SK-N-SH (cell line): Measurements from ENCODE around the gene MOB1B. TPM values are rescaled to one million over a fixed set of nuclear protein-coding genes. Genes with fewer than 3 reads are reported as not detected.

Source experiments
- CTCF ChIA-PET: fragments of 300-600, 350-600 bp; formaldehyde crosslinking; extraction: SDS; loops from one replicate; lab custom pipeline; 2021; lab: Yijun Ruan, JAX
- POLR2A ChIA-PET: fragments of 350-600 bp; sonication (Branson Sonifier 250); formaldehyde crosslinking; extraction: SDS; loops from one replicate; lab custom pipeline; 2020; ENCODE audit warnings: antibody characterized with exemption, inconsistent platforms; lab: Yijun Ruan, JAX
- DNase-seq: peaks from one replicate; pipeline ENCODE4 v3.0.0; 2012
- H2AFZ ChIP-seq: fragments of 200-600 bp; sonication (generic); 2 replicates; pipeline ENCODE4 v1.8.1; 2016; ENCODE audit warnings: antibody characterized with exemption, mild to moderate bottlenecking, low read depth
- H3F3A ChIP-seq: fragments of 200-600 bp; sonication (generic); replicated peaks from 2 replicates; pipeline ENCODE3; 2016; ENCODE audit warnings: antibody characterized with exemption, mild to moderate bottlenecking; ENCODE audit not compliant: insufficient read depth
- H3K27ac ChIP-seq, 2 experiments: fragments of 200-500 bp in 1 of 2; fragments of 200-600 bp in 1 of 2; sonication (Bioruptor generic) in 1 of 2; sonication (generic), shearing (Covaris generic) in 1 of 2; 2 replicates each; pipeline versions ENCODE4 v1.5.1 to v1.6.1; 2014 to 2016; ENCODE audit warnings: low read depth in 2 of 2, inconsistent platforms in 1 of 2, low read length in 1 of 2, mild to moderate bottlenecking in 1 of 2, mixed read lengths in 1 of 2
- H3K27me3 ChIP-seq: fragments of 200-600 bp; sonication (generic), shearing (Covaris generic); 2 replicates; pipeline ENCODE4 v1.6.1; 2016; ENCODE audit warnings: mixed run types; ENCODE audit not compliant: insufficient read depth
- H3K36me3 ChIP-seq, 2 experiments: fragments of 200-500 bp in 1 of 2; fragments of 200-600 bp in 1 of 2; sonication (Bioruptor generic) in 1 of 2; sonication (generic) in 1 of 2; replicated peaks in 1 of 2; 2 replicates each; pipeline versions ENCODE3 to v1.5.1; 2014 to 2016; ENCODE audit warnings: low read length in 1 of 2, mild to moderate bottlenecking in 1 of 2; ENCODE audit not compliant: insufficient read depth in 2 of 2, control insufficient read depth in 1 of 2
- H3K4me1 ChIP-seq, 2 experiments: fragments of 200-500 bp in 1 of 2; fragments of 200-600 bp in 1 of 2; sonication (Bioruptor generic) in 1 of 2; sonication (generic), shearing (Covaris generic) in 1 of 2; 2 replicates each; pipeline versions ENCODE4 v1.5.1 to v1.6.1; 2014 to 2016; ENCODE audit warnings: low read depth in 1 of 2, low read length in 1 of 2, mixed run types in 1 of 2; ENCODE audit not compliant: insufficient read depth in 2 of 2, control insufficient read depth in 1 of 2
- H3K4me2 ChIP-seq: fragments of 200-600 bp; sonication (generic), shearing (Covaris generic); 2 replicates; pipeline ENCODE4 v1.6.1; 2017; ENCODE audit warnings: mixed run types
- H3K4me3 ChIP-seq, 2 experiments: fragments of 200-500 bp in 1 of 2; fragments of 200-600 bp in 1 of 2; sonication (Bioruptor generic) in 1 of 2; sonication (generic), shearing (Covaris generic) in 1 of 2; 2 replicates each; pipeline versions ENCODE4 v1.5.1 to v1.8.1; 2014 to 2016; ENCODE audit warnings: low read depth in 2 of 2, inconsistent platforms in 1 of 2, low read length in 1 of 2, mild to moderate bottlenecking in 1 of 2, mixed read lengths in 1 of 2, moderate library complexity in 1 of 2
- H3K79me2 ChIP-seq: fragments of 200-600 bp; sonication (generic); 2 replicates; pipeline ENCODE4 v1.8.1; 2017; ENCODE audit warnings: mild to moderate bottlenecking; ENCODE audit not compliant: insufficient read depth
- H3K9ac ChIP-seq: fragments of 200-600 bp; sonication (generic); 2 replicates; pipeline ENCODE4 v1.6.1; 2017; ENCODE audit warnings: mixed run types
- H3K9me2 ChIP-seq: fragments of 200-600 bp; sonication (generic); 2 replicates; pipeline ENCODE4 v1.6.1; 2017; ENCODE audit warnings: mixed run types
- H3K9me3 ChIP-seq: fragments of 200-600 bp; sonication (generic); 2 replicates; pipeline ENCODE4 v1.6.1; 2017; ENCODE audit warnings: mixed run types, mild to moderate bottlenecking, moderate library complexity
- H4K20me1 ChIP-seq: fragments of 200-600 bp; sonication (generic); 2 replicates; pipeline ENCODE4 v1.6.1; 2017; ENCODE audit warnings: mild to moderate bottlenecking, mixed run types; ENCODE audit not compliant: insufficient read depth
- EP300 ChIP-seq, 2 experiments: IDR thresholded peaks; 2 replicates each; pipeline versions ENCODE4 v1.4.0 to v1.6.1; 2012; ENCODE audit warnings: borderline replicate concordance in 1 of 2, low read depth in 1 of 2, low read length in 1 of 2
- EZH2phosphoT487 ChIP-seq: fragments of 200-600 bp; sonication (generic); IDR thresholded peaks from 2 replicates; pipeline ENCODE4 v1.6.1; 2017; ENCODE audit warnings: low read depth, mixed run types, mild to moderate bottlenecking, antibody characterized with exemption, moderate library complexity, borderline replicate concordance
- FOSL2 ChIP-seq: IDR thresholded peaks from 2 replicates; pipeline ENCODE4 v1.4.0; 2012; ENCODE audit warnings: low read depth, mild to moderate bottlenecking, moderate library complexity, borderline replicate concordance
- FOXJ3 ChIP-seq: sonication (generic); formaldehyde crosslinking; IDR thresholded peaks from 2 replicates; pipeline ENCODE4 v1.5.1; 2020; ENCODE audit warnings: mild to moderate bottlenecking, missing genetic modification reagents
- FOXM1 ChIP-seq: IDR thresholded peaks from 2 replicates; pipeline ENCODE4 v1.4.0; 2012; ENCODE audit warnings: low read depth, mild to moderate bottlenecking
- GABPA ChIP-seq: IDR thresholded peaks from 2 replicates; pipeline ENCODE4 v1.4.0; 2012; ENCODE audit warnings: low read depth, mild to moderate bottlenecking
- GATA2 ChIP-seq: sonication (generic); formaldehyde crosslinking; IDR thresholded peaks from 2 replicates; pipeline ENCODE4 v1.5.0; 2020; ENCODE audit warnings: mild to moderate bottlenecking, missing genetic modification reagents
- IRF3 ChIP-seq: fragments of 150-350 bp; IDR thresholded peaks from 2 replicates; pipeline ENCODE4 v1.6.1; 2016; ENCODE audit warnings: mild to moderate bottlenecking, low read depth, low read length
- MEF2A ChIP-seq: IDR thresholded peaks from 2 replicates; pipeline ENCODE4 v1.4.0; 2012; ENCODE audit warnings: low read depth, borderline replicate concordance
- MXI1 ChIP-seq: IDR thresholded peaks from 2 replicates; pipeline ENCODE4 v1.6.1; 2012; ENCODE audit warnings: mild to moderate bottlenecking, low read depth, low read length, improper control_type of control experiment
- NFIC ChIP-seq: IDR thresholded peaks from 2 replicates; pipeline ENCODE4 v1.4.0; 2012; ENCODE audit warnings: borderline replicate concordance
- PBX3 ChIP-seq: IDR thresholded peaks from 2 replicates; pipeline ENCODE4; 2012
- POLR2AphosphoS5 ChIP-seq: IDR thresholded peaks from 2 replicates; pipeline ENCODE4 v1.6.1; 2012; ENCODE audit warnings: low read depth, low read length
- RAD21 ChIP-seq: IDR thresholded peaks from 2 replicates; pipeline ENCODE4 v1.6.1; 2012; ENCODE audit warnings: mild to moderate bottlenecking, low read length
- RCOR1 ChIP-seq: fragments of 150-350 bp; IDR thresholded peaks from 2 replicates; pipeline ENCODE4 v1.6.1; 2017; ENCODE audit warnings: antibody characterized with exemption, low read length
- RFX5 ChIP-seq: IDR thresholded peaks from 2 replicates; pipeline ENCODE4 v1.6.1; 2012; ENCODE audit warnings: mild to moderate bottlenecking, improper control_type of control experiment, low read length
- RXRA ChIP-seq: IDR thresholded peaks from 2 replicates; pipeline ENCODE4 v1.4.0; 2012; ENCODE audit warnings: low read depth, mild to moderate bottlenecking, borderline replicate concordance
- SIN3A ChIP-seq: IDR thresholded peaks from 2 replicates; pipeline ENCODE4 v1.6.1; 2012; ENCODE audit warnings: low read depth, mild to moderate bottlenecking, low read length, moderate library complexity, borderline replicate concordance
- SMC3 ChIP-seq: IDR thresholded peaks from 2 replicates; pipeline ENCODE4 v1.6.1; 2012; ENCODE audit warnings: low read depth, low read length, improper control_type of control experiment
- TCF12 ChIP-seq: IDR thresholded peaks from 2 replicates; pipeline ENCODE4 v1.4.0; 2012
- TEAD4 ChIP-seq: IDR thresholded peaks from 2 replicates; pipeline ENCODE4 v1.4.0; 2012; ENCODE audit warnings: mild to moderate bottlenecking, borderline replicate concordance; ENCODE audit not compliant: insufficient read depth
- WGBS: methylation state at CpG from one replicate; pipeline ENCODE4 v1.1.6; 2017; ENCODE audit warnings: low lambda C conversion rate; 5-methylcytosine and 5-hydroxymethylcytosine counted together
- polyA plus RNA-seq, 3 experiments: library from polyadenylated mRNA; depleted of rRNA; stranded (reverse); fragments of >200 nt; gene quantifications; 2 replicates each; pipeline ENCODE4 v1.2.3, GENCODE V29; 2012
- TF ChIP-seq, protein P1 (sequence below): IDR thresholded peaks from 2 replicates; pipeline ENCODE4 v1.4.0; 2012; ENCODE audit warnings: low read depth, borderline replicate concordance
- TF ChIP-seq, protein P2 (sequence below): IDR thresholded peaks from 2 replicates; pipeline ENCODE4 v1.6.1; 2012; ENCODE audit warnings: mild to moderate bottlenecking, low read depth, low read length, moderate library complexity
- TF ChIP-seq, protein P3 (sequence below): IDR thresholded peaks from 2 replicates; pipeline ENCODE4 v1.4.0; 2012; ENCODE audit warnings: low read depth, borderline replicate concordance

MOB1B gene
- polyA plus RNA-seq, 1 of the 3 experiments (the other 2 are of a cell fraction), result 2.9 TPM

- no peak overlapping the region for H3K4me2 ChIP-seq
- no peaks in the 10 kb centered on the region for H3K79me2 ChIP-seq
- no peak overlapping the region for H3K4me3 ChIP-seq
- no peaks in the 10 kb centered on the region for H4K20me1 ChIP-seq
- H3K4me1 ChIP-seq, result no peaks in the 10 kb centered on the region; a peak in 1 of 4 replicates
- no peaks in the 10 kb centered on the region for H3K27me3 ChIP-seq
- H3K9me2 ChIP-seq, result no peaks in the 10 kb centered on the region
- peaks cover 34 to 40% of the 10 kb centered on the region in 2 experiments for H3K36me3 ChIP-seq
- H3F3A ChIP-seq, result no peaks in the 10 kb centered on the region
- ChIA-PET CTCF (no interaction called here), POLR2A (no interaction called here)
- no peaks in the 10 kb centered on the region for H3K9me3 ChIP-seq
- WGBS, result 64% methylated on average over 1 of the region's 1 CpG
- H2AFZ ChIP-seq, result no peak overlapping the region
- peak overlapping the region in 1 of 2 experiments; percentile 70; a peak in 1 of 4 replicates for H3K27ac ChIP-seq
- no peak overlapping the region for H3K9ac ChIP-seq
- no peak for DNase-seq
- no peak for TF ChIP-seq TEAD4
- TF ChIP-seq GABPA, result no peak
- TF ChIP-seq PBX3, result peak; percentile 49
- TF ChIP-seq SIN3A, result no peak
- no peak for TF ChIP-seq RCOR1
- TF ChIP-seq SMC3, result no peak
- no peak for TF ChIP-seq RAD21
- TF ChIP-seq TCF12, result peak; percentile 45; the same call in 1 of the 2 replicates
- TF ChIP-seq, protein P1, sequence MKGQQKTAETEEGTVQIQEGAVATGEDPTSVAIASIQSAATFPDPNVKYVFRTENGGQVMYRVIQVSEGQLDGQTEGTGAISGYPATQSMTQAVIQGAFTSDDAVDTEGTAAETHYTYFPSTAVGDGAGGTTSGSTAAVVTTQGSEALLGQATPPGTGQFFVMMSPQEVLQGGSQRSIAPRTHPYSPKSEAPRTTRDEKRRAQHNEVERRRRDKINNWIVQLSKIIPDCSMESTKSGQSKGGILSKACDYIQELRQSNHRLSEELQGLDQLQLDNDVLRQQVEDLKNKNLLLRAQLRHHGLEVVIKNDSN, result no peak
- no peak for TF ChIP-seq FOSL2
- TF ChIP-seq GATA2 (CRISPR knock-in tag), result no peak
- no peak for TF ChIP-seq EZH2phosphoT487
- TF ChIP-seq MXI1, result no peak
- TF ChIP-seq, protein P2, sequence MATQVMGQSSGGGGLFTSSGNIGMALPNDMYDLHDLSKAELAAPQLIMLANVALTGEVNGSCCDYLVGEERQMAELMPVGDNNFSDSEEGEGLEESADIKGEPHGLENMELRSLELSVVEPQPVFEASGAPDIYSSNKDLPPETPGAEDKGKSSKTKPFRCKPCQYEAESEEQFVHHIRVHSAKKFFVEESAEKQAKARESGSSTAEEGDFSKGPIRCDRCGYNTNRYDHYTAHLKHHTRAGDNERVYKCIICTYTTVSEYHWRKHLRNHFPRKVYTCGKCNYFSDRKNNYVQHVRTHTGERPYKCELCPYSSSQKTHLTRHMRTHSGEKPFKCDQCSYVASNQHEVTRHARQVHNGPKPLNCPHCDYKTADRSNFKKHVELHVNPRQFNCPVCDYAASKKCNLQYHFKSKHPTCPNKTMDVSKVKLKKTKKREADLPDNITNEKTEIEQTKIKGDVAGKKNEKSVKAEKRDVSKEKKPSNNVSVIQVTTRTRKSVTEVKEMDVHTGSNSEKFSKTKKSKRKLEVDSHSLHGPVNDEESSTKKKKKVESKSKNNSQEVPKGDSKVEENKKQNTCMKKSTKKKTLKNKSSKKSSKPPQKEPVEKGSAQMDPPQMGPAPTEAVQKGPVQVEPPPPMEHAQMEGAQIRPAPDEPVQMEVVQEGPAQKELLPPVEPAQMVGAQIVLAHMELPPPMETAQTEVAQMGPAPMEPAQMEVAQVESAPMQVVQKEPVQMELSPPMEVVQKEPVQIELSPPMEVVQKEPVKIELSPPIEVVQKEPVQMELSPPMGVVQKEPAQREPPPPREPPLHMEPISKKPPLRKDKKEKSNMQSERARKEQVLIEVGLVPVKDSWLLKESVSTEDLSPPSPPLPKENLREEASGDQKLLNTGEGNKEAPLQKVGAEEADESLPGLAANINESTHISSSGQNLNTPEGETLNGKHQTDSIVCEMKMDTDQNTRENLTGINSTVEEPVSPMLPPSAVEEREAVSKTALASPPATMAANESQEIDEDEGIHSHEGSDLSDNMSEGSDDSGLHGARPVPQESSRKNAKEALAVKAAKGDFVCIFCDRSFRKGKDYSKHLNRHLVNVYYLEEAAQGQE, result no peak
- no peak for TF ChIP-seq POLR2AphosphoS5
- no peak for TF ChIP-seq RFX5
- no peak for TF ChIP-seq FOXM1
- TF ChIP-seq MEF2A, result no peak
- TF ChIP-seq NFIC, result no peak
- 0 out of 4 replicates have a peak, but pooled peaks of 1 of the 2 experiments have one; percentile 16 for TF ChIP-seq EP300 (IDR thresholded peaks at IDR 0.05; ENCODE audit: borderline replicate concordance in 1 of 2, low read depth in 1 of 2, low read length in 1 of 2)
- TF ChIP-seq IRF3, result no peak
- TF ChIP-seq RXRA, result no peak
- TF ChIP-seq, protein P3, sequence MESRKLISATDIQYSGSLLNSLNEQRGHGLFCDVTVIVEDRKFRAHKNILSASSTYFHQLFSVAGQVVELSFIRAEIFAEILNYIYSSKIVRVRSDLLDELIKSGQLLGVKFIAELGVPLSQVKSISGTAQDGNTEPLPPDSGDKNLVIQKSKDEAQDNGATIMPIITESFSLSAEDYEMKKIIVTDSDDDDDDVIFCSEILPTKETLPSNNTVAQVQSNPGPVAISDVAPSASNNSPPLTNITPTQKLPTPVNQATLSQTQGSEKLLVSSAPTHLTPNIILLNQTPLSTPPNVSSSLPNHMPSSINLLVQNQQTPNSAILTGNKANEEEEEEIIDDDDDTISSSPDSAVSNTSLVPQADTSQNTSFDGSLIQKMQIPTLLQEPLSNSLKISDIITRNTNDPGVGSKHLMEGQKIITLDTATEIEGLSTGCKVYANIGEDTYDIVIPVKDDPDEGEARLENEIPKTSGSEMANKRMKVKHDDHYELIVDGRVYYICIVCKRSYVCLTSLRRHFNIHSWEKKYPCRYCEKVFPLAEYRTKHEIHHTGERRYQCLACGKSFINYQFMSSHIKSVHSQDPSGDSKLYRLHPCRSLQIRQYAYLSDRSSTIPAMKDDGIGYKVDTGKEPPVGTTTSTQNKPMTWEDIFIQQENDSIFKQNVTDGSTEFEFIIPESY, result no peak
- no peak for TF ChIP-seq FOXJ3
These were observed 77.4 kb downstream of the MOB1B start for GRCh38 chr4:70979445-70980008.
